GM12801 (cell line): ENCODE measurements around the gene PLEKHM1.

Source experiments
- TF ChIP-seq, protein P1 (sequence below): IDR thresholded peaks from one replicate; pipeline ENCODE4 v1.5.1; 2011; ENCODE audit warnings: control low read depth; ENCODE audit not compliant: insufficient read length; ENCODE audit errors: extremely low read depth

Gene PLEKHM1

GRCh38 chr17:45425984-45426413 lies 64.5 kb downstream of the PLEKHM1 start:
- TF ChIP-seq, protein P1, sequence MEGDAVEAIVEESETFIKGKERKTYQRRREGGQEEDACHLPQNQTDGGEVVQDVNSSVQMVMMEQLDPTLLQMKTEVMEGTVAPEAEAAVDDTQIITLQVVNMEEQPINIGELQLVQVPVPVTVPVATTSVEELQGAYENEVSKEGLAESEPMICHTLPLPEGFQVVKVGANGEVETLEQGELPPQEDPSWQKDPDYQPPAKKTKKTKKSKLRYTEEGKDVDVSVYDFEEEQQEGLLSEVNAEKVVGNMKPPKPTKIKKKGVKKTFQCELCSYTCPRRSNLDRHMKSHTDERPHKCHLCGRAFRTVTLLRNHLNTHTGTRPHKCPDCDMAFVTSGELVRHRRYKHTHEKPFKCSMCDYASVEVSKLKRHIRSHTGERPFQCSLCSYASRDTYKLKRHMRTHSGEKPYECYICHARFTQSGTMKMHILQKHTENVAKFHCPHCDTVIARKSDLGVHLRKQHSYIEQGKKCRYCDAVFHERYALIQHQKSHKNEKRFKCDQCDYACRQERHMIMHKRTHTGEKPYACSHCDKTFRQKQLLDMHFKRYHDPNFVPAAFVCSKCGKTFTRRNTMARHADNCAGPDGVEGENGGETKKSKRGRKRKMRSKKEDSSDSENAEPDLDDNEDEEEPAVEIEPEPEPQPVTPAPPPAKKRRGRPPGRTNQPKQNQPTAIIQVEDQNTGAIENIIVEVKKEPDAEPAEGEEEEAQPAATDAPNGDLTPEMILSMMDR = no peak

DNA sequence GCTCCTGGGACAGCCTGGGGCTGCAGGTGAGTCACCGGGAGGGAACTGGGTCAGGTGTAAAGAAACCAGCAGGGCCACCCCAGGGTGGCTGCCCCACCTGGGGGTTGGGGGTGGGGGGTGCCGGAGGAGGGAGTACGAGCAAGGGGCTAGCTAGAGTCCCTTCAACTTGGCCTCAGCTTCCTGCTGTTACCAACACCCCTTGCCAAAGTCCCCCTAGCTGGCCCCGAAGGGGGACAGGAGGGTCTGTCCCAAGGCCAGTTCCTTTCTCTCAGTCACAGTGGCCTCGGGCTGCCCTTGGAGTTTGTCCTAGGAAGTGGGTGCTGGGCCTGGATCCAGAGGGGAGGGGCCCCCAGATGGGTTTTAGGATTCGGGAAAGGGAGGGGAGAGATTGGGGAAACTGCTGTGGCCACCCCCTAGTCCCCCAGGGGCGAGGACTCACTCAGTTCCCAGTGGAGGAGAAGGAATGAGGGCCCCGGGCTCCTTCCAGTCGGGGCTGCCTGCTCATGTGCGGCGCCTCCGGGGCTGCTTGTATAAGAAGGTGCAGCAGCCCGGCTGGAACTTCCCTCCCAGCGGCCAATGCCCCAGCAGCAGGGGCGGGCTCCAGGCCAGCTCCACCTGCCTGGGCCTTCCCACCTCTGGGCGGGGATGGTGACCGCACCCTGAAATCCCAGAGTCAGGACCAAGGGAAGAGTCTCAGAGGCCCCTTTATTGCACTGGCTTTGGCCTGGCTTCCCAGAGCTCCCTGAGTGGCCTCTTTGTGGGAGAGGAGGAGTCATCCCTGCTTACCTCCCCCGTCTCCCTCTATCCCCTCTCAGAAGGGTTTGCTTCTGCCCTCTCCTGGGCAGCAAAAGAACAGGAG lies 65.2 kb downstream of the PLEKHM1 start:
- TF ChIP-seq, protein P1 = no peak

- TF ChIP-seq, protein P1 = no peak
These were observed 65.8 kb downstream of the PLEKHM1 start for GRCh38 chr17:45424769-45425124.

- TF ChIP-seq, protein P1 = no peak
These were observed 66.6 kb downstream of the PLEKHM1 start for GRCh38 chr17:45423975-45424335.

DNA sequence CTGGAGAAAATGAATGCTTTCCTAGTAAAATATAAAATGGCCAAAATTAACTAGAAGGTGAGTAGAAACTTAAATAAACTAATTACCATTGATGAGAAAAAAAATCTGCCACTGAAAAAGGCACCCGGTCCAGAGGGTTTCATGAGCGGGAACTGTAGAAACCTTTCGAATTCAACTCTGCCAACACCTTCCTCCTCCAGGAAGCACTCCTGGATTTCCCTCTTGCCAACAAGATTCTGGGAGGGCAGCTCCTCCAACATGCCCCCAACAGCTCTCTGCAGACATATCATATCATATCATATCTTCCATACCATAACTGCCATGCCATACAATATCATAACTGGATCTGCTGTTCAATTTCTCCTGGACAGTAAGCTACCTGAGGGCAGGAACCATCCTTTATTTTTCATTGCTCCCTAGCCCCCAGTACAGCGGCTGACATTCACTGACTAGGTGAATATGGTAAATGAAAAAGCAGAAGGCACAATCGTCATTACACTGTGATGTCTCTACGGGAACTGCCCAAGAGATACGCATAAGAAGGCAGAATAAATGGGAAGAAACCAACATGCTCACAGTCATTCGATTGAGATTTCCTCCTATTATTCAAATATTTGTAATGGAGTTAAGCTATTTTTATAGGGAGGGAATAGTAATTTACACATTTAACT lies 67.1 kb downstream of the PLEKHM1 start:
- TF ChIP-seq, protein P1 = no peak

DNA sequence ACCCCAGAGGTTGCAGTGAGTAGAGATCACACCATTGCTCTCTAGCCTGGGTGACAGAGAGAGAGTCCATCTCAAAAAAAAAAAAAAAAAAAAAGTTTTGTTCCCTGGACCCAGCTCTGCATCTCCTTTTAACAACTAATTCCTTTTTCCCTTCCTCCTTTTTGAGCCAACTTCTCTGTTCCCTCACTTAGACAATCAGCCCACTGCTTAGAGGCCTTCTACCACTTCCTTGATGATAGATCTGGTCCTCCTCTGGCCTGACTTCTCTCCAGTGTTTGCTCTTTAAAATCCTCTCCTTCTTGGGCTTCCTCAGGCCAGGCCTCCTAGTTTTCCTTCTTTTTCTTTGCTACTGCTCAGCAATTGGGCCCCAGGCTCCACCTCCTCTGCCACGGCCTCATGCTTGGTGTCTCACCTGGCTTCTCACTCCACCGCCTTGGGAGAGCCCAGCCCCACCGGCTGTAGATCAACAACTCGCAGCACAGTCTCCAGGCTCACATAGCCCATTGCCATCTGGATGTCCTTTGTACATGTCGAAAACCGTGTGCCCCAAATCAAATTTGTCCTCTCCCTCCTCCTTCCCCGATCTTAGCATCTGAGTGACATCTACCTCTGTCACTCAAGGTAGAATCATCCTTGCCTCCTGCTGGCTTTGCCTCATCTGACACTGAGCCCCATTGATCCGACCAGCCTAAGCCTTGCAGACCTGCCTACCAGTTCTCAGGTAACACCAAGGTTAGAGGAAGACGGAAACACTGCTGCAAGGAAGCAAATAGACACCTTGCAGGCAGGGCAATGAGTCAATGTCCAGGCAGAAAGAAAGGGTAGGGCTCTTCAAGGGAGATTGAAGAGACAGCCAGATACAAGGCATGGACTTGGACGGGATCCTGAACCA lies 75.3 kb downstream of the PLEKHM1 start:
- TF ChIP-seq, protein P1 = no peak

DNA sequence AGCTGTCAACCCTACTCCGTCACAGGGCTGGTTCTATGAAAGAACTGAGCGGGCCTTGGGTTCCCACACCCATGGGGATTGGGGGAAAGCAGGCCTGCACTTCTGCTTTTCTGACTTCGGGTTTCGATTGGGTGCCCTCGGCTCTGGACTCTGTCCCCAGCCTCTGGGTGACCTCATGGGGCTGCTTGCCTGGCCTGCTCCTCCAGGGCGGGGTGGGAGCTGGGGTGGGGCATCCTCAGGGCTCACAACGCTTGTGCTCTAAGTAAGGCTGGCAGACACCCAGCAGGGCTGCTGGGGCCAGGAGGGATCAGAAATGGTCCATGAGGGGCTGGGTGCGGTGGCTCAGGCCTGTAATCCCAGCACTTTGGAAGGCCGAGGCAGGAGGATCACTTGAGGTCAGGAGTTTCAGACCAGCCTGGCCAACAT lies 77.0 kb downstream of the PLEKHM1 start:
- TF ChIP-seq, protein P1 = no peak
